HG03108 (cell line): ENCODE data around the gene FLNB.

Experiments
- ATAC-seq: cut with Tn5 transposase; IDR thresholded peaks from one replicate; pipeline ENCODE4 v1.9.1; 2021; ENCODE audit warnings: moderate library complexity; ENCODE audit not compliant: unreplicated experiment

Gene FLNB

GRCh38 chr3:58157700-58158099 lies 149.5 kb downstream of the FLNB start:
- ATAC-seq, result no peak

DNA sequence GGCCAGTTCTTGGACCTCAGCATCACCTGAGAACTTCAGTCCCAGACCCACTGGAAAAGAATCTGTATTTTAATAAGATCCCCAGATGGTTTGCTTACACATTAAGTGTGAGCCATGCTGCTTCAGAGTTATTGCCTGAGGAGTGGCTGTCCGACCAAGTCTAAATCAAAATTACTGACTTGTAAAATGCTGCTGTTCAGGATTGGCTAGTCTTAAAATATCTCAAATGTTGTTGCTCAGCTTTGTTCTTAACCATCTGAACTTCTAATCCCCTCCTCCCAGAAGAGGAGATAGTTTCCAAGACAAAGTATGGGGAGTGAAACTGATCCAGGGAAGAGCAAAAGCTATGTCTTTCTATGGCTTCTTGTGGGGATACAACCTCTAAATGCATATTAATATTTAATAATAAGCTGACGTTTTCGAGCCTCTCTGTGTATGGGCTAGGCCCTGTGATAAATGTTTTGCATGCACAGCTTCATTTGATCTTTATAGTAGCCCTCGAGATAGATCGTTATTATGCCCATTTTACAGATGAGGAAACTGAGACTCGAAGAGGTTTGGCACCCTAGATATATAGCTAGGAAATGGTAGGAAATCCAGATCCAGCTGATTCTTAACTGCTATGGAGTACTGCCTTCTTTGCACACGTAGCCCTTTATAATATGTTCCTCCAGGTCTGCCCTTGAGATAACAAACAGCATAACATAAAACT lies 150.4 kb downstream of the FLNB start:
- no peak for ATAC-seq

- no peak for ATAC-seq
These were observed 152.2 kb downstream of the FLNB start for GRCh38 chr3:58160399-58160798.

GRCh38 chr3:58161435-58162398 lies 153.5 kb downstream of the FLNB start:
- no peak for ATAC-seq

GRCh38 chr3:58163234-58163633 lies 155.0 kb downstream of the FLNB start:
- no peak for ATAC-seq

DNA sequence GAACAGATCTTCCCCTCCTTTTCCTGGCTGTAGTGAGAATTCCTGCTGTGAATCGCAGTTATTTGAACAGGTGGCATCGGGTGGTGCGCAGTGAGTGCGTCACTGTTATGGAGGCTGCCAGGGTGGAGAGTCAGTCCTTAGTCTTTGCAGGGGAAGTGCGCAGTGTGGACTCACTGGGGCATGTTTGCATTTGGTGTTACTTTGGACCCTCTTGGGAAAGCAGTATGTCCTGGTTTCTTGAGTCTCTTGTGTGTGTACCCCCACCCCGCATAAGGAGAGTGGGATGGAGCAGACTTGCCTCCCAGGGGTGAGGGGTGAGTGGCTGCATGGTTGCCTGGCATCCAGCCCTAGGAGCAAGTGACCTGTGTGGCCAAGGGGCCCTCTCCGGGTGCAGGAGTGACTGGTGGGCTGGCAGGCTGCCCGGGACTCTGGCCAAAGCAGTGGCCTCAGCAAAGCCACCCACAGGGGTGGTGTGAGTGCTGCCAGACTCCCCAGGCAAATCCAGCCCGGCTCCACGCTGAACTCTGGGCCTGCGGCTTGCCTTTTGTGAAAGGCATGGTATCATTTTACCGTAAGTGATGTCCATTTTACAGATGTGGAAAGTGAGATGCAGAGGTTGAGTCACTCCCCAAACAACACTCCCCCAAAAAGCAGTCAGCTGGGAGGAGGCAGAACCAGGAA lies 156.1 kb downstream of the FLNB start:
- no peak for ATAC-seq

DNA sequence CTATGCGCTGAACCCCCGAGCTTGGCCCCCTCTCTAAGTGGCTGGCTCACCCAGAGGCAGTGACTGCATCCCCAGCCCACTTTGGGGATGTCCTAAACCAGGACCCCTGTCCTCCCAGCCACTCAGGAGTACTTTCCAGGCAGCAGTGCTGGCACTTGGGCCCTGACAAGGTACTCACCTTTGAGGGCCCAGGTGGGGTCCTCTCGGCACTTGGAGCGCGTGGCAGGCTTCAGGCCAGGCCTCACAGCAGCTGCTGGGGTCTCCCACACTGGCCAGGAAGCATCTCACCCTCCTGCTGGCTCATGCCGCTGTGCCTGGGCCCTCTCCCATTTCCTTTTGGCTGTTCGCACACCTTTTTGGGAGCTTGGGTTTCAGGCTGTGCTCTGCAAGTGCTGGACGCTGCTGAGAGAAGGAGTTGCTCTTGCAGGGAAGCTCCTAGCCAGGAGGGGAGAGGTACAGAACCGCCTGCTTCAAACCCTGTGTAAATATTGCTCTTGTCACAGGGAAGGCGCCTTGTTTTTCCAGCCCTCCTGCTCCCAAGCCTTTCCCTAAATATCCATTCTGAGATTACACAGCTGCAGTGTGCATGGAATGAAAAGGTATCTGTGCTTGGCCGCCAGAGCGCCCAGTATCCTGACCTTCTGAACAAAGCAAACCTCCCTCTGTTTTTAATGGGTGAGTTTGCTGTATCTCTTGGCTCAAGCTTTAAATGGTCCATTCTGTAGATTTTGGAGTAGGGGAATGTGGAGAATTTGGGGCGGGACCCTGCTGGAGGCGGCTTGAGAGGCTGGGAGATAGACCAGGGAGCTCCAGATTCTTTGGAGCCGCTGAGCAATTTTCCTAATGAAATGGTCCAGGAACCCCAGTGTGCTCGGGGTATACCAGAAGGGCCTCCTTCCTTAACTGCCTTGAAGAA lies 156.9 kb downstream of the FLNB start:
- no peak for ATAC-seq

GRCh38 chr3:58167431-58168351 lies 159.5 kb downstream of the FLNB start:
- no peak for ATAC-seq

- no peak for ATAC-seq
These were observed 160.3 kb downstream of the FLNB start for GRCh38 chr3:58168498-58168897.

DNA sequence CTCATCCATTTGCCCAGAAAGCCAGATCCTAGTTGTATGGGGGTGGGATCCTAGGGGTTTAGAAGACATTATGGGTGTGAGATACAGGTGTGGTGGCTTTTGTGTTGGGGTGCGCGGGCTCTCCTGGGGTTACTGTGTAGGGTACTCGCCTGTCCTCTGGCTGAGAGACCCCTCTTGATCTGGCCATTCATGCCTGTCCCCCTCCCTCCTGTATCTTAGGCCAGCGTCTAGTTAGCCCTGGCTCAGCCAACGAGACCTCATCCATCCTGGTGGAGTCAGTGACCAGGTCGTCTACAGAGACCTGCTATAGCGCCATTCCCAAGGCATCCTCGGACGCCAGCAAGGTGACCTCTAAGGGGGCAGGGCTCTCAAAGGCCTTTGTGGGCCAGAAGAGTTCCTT lies 161.1 kb downstream of the FLNB start:
- ATAC-seq, result no peak

GRCh38 chr3:58170376-58170775 lies 162.2 kb downstream of the FLNB start:
- no peak for ATAC-seq

- no peak for ATAC-seq
These were observed 162.9 kb downstream of the FLNB start for GRCh38 chr3:58171126-58171525.

DNA sequence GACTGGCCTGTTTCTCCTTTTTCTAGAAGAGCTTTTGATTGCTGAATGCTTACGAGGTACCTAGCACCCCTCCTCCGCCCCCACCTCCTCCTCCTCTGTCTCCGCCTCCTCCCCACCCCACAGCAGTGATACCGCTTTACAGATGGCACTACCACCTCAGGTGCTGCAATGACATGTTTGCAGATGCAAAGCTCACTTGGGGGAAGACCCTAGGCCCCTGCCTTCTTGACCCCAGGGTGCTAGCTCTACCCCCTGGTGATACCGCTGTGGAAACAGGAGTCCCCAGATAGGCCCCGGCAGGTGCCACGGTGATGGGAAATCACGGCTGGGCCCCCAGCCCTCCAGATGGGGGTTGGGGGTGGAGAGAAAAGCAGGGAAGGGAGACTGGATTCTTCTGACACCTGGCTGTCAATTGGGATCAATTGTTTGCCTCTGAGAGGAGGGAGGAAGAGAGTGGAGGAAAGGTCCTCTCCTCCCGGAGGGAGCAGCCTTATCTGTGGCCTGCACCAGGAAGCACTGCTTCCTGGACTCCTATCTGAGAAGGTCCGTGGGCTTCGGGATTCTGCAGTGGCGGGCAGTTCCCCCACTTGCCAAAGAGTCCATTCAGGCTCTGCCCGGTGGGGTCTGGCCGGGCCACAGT lies 164.9 kb downstream of the FLNB start:
- ATAC-seq, result no peak

- ATAC-seq, result no peak
These were observed 165.6 kb downstream of the FLNB start for GRCh38 chr3:58173669-58174398.

DNA sequence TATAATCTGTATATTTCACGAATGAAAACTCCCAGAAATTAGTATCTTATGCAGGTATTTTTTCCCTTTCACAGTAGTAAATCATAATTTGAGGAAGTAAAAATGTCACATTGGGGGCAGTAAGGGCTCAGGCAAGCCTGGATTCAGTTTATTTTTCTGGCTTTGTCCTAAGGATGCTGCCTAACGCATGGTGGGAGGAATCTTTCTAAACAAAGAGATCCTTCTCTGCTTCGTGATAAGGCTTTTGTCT lies 166.9 kb downstream of the FLNB start:
- no peak for ATAC-seq

GRCh38 chr3:58175437-58176184 lies 167.4 kb downstream of the FLNB start:
- ATAC-seq, result no peak

- no peak for ATAC-seq
These were observed 167.9 kb downstream of the FLNB start for GRCh38 chr3:58176185-58176530.
